ENCODE results near the gene MRPS18A. TPM values are rescaled to one million over a fixed set of nuclear protein-coding genes. Genes with fewer than 3 reads are reported as not detected.

The MRPS18A gene
- total and polyA plus RNA-seq, 9 of the 15 experiments (the other 6 are each of a cell fraction or from before 2014, with no cell fraction given): 87.5 to 243 (median 125) TPM

GRCh38 chr6:43687437-43688347 lies at the start of gene MRPS18A (continued):
- TF ChIP-seq POU5F1 (IDR thresholded peaks at IDR 0.05; ENCODE audit: borderline replicate concordance, low read depth, low read length, partially characterized antibody) (no peak), GABPA (tag; conservative IDR thresholded peaks at IDR 0.05; ENCODE audit: low read depth) (peak; percentile 98), HDAC8 (tag; IDR thresholded peaks at IDR 0.05) (peak; percentile 46; the same call in 1 of the 2 replicates), NFYB (IDR thresholded peaks at IDR 0.05; ENCODE audit: extremely low read depth, insufficient read length) (no peak), MAFG (tag; conservative IDR thresholded peaks at IDR 0.05) (no peak), LCOR (CRISPR knock-in tag; IDR thresholded peaks at IDR 0.05) (peak; percentile 43), HNRNPLL (IDR thresholded peaks at IDR 0.05; ENCODE audit: low read depth, low read length, poor library complexity, severe bottlenecking) (peak; percentile 70), MBD2 (IDR thresholded peaks at IDR 0.05; ENCODE audit: borderline replicate concordance, low read depth) (peak; percentile 72), CREB5 (CRISPR knock-in tag; IDR thresholded peaks at IDR 0.05) (no peak), ZKSCAN3 (CRISPR knock-in tag; IDR thresholded peaks at IDR 0.05) (no peak), ZBTB49 (CRISPR knock-in tag; IDR thresholded peaks at IDR 0.05; ENCODE audit: borderline replicate concordance) (no peak), FOXP4 (CRISPR knock-in tag; IDR thresholded peaks at IDR 0.05; ENCODE audit: borderline replicate concordance) (no peak), TARDBP (IDR thresholded peaks at IDR 0.05) (no peak; the same call in 1 of the 2 replicates), BCL6 (CRISPR knock-in tag; IDR thresholded peaks at IDR 0.05) (no peak), ZNF140 (CRISPR knock-in tag; IDR thresholded peaks at IDR 0.05) (no peak), NR3C1 (CRISPR knock-in tag; IDR thresholded peaks at IDR 0.05) (no peak), PML (IDR thresholded peaks at IDR 0.05; ENCODE audit: low read length) (peak; percentile 84), ATF6 (CRISPR knock-in tag; IDR thresholded peaks at IDR 0.05) (no peak), ZNF121 (CRISPR knock-in tag; conservative IDR thresholded peaks at IDR 0.05) (no peak), ZNF717 (CRISPR knock-in tag; IDR thresholded peaks at IDR 0.05) (no peak)
